Activated T-helper 1 cell treated with Interleukin-2 at 50 U/mL for 16 hours (primary cell): ENCODE results near the gene AGAP1.

ENCODE experiments used
- DNase-seq: peaks from one replicate; pipeline ENCODE4 v3.0.0-alpha.2; 2020; ENCODE audit warnings: low read depth

Gene AGAP1

GRCh38 chr2:235550378-235550760, 56.5 kb downstream of the AGAP1 start:
- DNase-seq = no peak

GRCh38 chr2:235550946-235551345, 57.1 kb downstream of the AGAP1 start:
- no peak for DNase-seq

- no peak for DNase-seq
These were observed 58.1 kb downstream of the AGAP1 start for GRCh38 chr2:235551965-235552364.

- no peak for DNase-seq
These were observed 58.8 kb downstream of the AGAP1 start for GRCh38 chr2:235552671-235553070.

- no peak for DNase-seq
These were observed 59.4 kb downstream of the AGAP1 start for GRCh38 chr2:235553291-235553690.

GRCh38 chr2:235553696-235554100, 59.9 kb downstream of the AGAP1 start:
- DNase-seq = no peak

GRCh38 chr2:235554385-235554784, 60.5 kb downstream of the AGAP1 start:
- no peak for DNase-seq

GRCh38 chr2:235554936-235555335, 61.1 kb downstream of the AGAP1 start:
- no peak for DNase-seq

GRCh38 chr2:235555371-235555770, 61.5 kb downstream of the AGAP1 start:
- no peak for DNase-seq

GRCh38 chr2:235556086-235556485, 62.2 kb downstream of the AGAP1 start:
- DNase-seq = no peak

- no peak for DNase-seq
These were observed 63.1 kb downstream of the AGAP1 start for GRCh38 chr2:235556901-235557300.

GRCh38 chr2:235557903-235558302, 64.1 kb downstream of the AGAP1 start:
- DNase-seq = no peak

- no peak for DNase-seq
These were observed 64.7 kb downstream of the AGAP1 start for GRCh38 chr2:235558572-235558971.

- no peak for DNase-seq
These were observed 66.5 kb downstream of the AGAP1 start for GRCh38 chr2:235560345-235560744.

- no peak for DNase-seq
These were observed 67.6 kb downstream of the AGAP1 start for GRCh38 chr2:235561450-235561849.

GRCh38 chr2:235562065-235562747, 68.4 kb downstream of the AGAP1 start:
- no peak for DNase-seq

GRCh38 chr2:235563056-235563910, 69.4 kb downstream of the AGAP1 start:
- DNase-seq = no peak

GRCh38 chr2:235564066-235564465, 70.2 kb downstream of the AGAP1 start:
- no peak for DNase-seq

GRCh38 chr2:235564884-235565530, 71.2 kb downstream of the AGAP1 start:
- no peak for DNase-seq

GRCh38 chr2:235566415-235566814, 72.6 kb downstream of the AGAP1 start:
- DNase-seq = no peak

- DNase-seq = no peak
These were observed 73.2 kb downstream of the AGAP1 start for GRCh38 chr2:235566931-235567495.

GRCh38 chr2:235567842-235568241, 74.0 kb downstream of the AGAP1 start:
- DNase-seq = no peak

- no peak for DNase-seq
These were observed 74.6 kb downstream of the AGAP1 start for GRCh38 chr2:235568431-235568830.
